K562 (cell line): Measurements from ENCODE around the gene ELOVL1. TPM values are rescaled to one million over a fixed set of nuclear protein-coding genes. Genes with fewer than 3 reads are reported as not detected.

Experiments used
- E2F6 ChIP-seq, 2 experiments: IDR thresholded peaks; 2 replicates each; pipeline ENCODE4 v1.6.1; 2011; ENCODE audit warnings: borderline replicate concordance in 1 of 2, control low read depth in 1 of 2, low read depth in 1 of 2, low read length in 1 of 2, mild to moderate bottlenecking in 1 of 2, mixed read lengths in 1 of 2, moderate library complexity in 1 of 2; ENCODE audit not compliant: insufficient read depth in 1 of 2, insufficient read length in 1 of 2, poor library complexity in 1 of 2, severe bottlenecking in 1 of 2; ENCODE audit errors: extremely low read depth in 1 of 2
- ESRRB ChIP-seq: fragments of 250-450 bp; sonication (Bioruptor Pico); IDR thresholded peaks from 2 replicates; pipeline ENCODE4 v1.5.0; 2020; ENCODE audit warnings: mild to moderate bottlenecking, moderate library complexity, borderline replicate concordance
- FOSL1 ChIP-seq: fragments of 200-800 bp; sonication (Bioruptor generic); conservative IDR thresholded peaks from 2 replicates; pipeline ENCODE4 v1.6.1; 2016; ENCODE audit warnings: missing genetic modification characterization, missing compliant biosample characterization
- HIVEP1 ChIP-seq: fragments of 250-450 bp; sonication (Bioruptor Pico); IDR thresholded peaks from 2 replicates; pipeline ENCODE4 v1.4.0; 2020; ENCODE audit warnings: mild to moderate bottlenecking
- HMGN3 ChIP-seq: IDR thresholded peaks from 2 replicates; pipeline ENCODE4 v1.6.1; 2011; ENCODE audit warnings: borderline replicate concordance, low read depth, mild to moderate bottlenecking, mixed read lengths, low read length; ENCODE audit not compliant: insufficient read length; ENCODE audit errors: extremely low read depth
- HSF4 ChIP-seq: fragments of 250-450 bp; sonication (Bioruptor Pico); IDR thresholded peaks from 2 replicates; pipeline ENCODE4 v2.1.2; 2022; ENCODE audit warnings: mild to moderate bottlenecking, moderate library complexity, borderline replicate concordance
- MBD1 ChIP-seq: fragments of 250-450 bp; sonication (Bioruptor Pico); IDR thresholded peaks from 2 replicates; pipeline ENCODE4 v1.8.0; 2022; ENCODE audit warnings: inconsistent platforms
- MIER1 ChIP-seq: fragments of 450-650 bp; IDR thresholded peaks from 2 replicates; pipeline ENCODE4 v1.6.1; 2016; ENCODE audit warnings: antibody characterized with exemption, mild to moderate bottlenecking, low read depth
- MTA2 ChIP-seq: fragments of 450-650 bp; IDR thresholded peaks from 2 replicates; pipeline ENCODE4 v1.6.1; 2016; ENCODE audit warnings: low read depth
- PCBP1 ChIP-seq: fragments of 200-400 bp; formaldehyde crosslinking; IDR thresholded peaks from 2 replicates; pipeline ENCODE4 v1.6.1; 2018; ENCODE audit warnings: mild to moderate bottlenecking, low read depth, low read length; ENCODE audit not compliant: poor library complexity, severe bottlenecking
- SMAD2 ChIP-seq: fragments of 150-350 bp; IDR thresholded peaks from 2 replicates; pipeline ENCODE4 v1.6.1; 2014; ENCODE audit warnings: low read depth, mild to moderate bottlenecking, low read length
- ZNF79 ChIP-seq: fragments of 250-450 bp; sonication (Bioruptor Pico); IDR thresholded peaks from 2 replicates; pipeline ENCODE4 v1.4.0; 2020; ENCODE audit warnings: low read depth, mild to moderate bottlenecking, moderate library complexity
- polyA plus RNA-seq, 8 experiments: library from polyadenylated mRNA; depleted of rRNA in 4 of 8; stranded (reverse) in 5 of 8; unstranded in 3 of 8; fragments of >200 nt; fragmentation: Nextera tagmentation in 2 of 8; fragmentation: Illumina TruSeq in 1 of 8; extraction: Ambion mirVana in 2 of 8; extraction: Trizol in 1 of 8; gene quantifications; 2 replicates each; pipeline versions ENCODE4 v1.2.1 to v1.2.3, GENCODE V29; 2011 to 2014; ENCODE audit warnings: inconsistent platforms in 1 of 8, missing spikeins in 1 of 8
- total RNA-seq, 7 experiments: library from RNA; depleted of rRNA in 6 of 7; stranded (reverse); fragments of >200 nt in 6 of 7; fragmentation: Illumina TruSeq in 2 of 7; extraction: Trizol in 2 of 7; gene quantifications; 2 replicates each; pipeline versions ENCODE4 v1.2.1 to v1.2.3, GENCODE V29; 2011 to 2021; ENCODE audit warnings: low replicate concordance in 1 of 7
- TF ChIP-seq, protein P1 (sequence below): sonication (generic); formaldehyde crosslinking; IDR thresholded peaks from 2 replicates; pipeline ENCODE4 v1.8.0; 2022; ENCODE audit warnings: mild to moderate bottlenecking, low read depth, missing genetic modification reagents
- TF ChIP-seq, protein P2 (sequence below): fragments of 250-450 bp; sonication (Bioruptor Pico); IDR thresholded peaks from 2 replicates; pipeline ENCODE4 v1.9.0; 2021; ENCODE audit warnings: mild to moderate bottlenecking
- TF ChIP-seq, protein P3 (sequence below): sonication (generic); formaldehyde crosslinking; IDR thresholded peaks from 2 replicates; pipeline ENCODE4 v1.8.0; 2023; ENCODE audit warnings: missing genetic modification reagents, mild to moderate bottlenecking, borderline replicate concordance

Gene ELOVL1
- total and polyA plus RNA-seq, 9 of the 15 experiments (the other 6 are each of a cell fraction or from before 2014, with no cell fraction given) = 51.0 to 157 (median 70.3) TPM

GRCh38 chr1:43358121-43358745 lies 9.6 kb downstream of the ELOVL1 start (continued):
- TF ChIP-seq E2F6 (IDR thresholded peaks at IDR 0.05; ENCODE audit: borderline replicate concordance in 1 of 2, extremely low read depth in 1 of 2, insufficient read depth in 1 of 2, insufficient read length in 1 of 2, low read depth in 1 of 2, low read length in 1 of 2, poor library complexity in 1 of 2, severe bottlenecking in 1 of 2) (no peak), MBD1 (CRISPR knock-in tag) (no peak), ESRRB (no peak), MTA2 (peak; percentile 6; the same call in 1 of the 2 replicates), HSF4 (CRISPR knock-in tag) (no peak), FOSL1 (tag) (no peak), HMGN3 (peak; percentile 4), HIVEP1 (CRISPR knock-in tag) (no peak), PCBP1 (no peak), ZNF79 (no peak), MIER1 (no peak), SMAD2 (no peak)
- TF ChIP-seq, protein P1, sequence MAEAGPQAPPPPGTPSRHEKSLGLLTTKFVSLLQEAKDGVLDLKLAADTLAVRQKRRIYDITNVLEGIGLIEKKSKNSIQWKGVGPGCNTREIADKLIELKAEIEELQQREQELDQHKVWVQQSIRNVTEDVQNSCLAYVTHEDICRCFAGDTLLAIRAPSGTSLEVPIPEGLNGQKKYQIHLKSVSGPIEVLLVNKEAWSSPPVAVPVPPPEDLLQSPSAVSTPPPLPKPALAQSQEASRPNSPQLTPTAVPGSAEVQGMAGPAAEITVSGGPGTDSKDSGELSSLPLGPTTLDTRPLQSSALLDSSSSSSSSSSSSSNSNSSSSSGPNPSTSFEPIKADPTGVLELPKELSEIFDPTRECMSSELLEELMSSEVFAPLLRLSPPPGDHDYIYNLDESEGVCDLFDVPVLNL (CRISPR knock-in tag) = no peak
- TF ChIP-seq, protein P2, sequence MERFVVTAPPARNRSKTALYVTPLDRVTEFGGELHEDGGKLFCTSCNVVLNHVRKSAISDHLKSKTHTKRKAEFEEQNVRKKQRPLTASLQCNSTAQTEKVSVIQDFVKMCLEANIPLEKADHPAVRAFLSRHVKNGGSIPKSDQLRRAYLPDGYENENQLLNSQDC (CRISPR knock-in tag) = no peak
- TF ChIP-seq, protein P3, sequence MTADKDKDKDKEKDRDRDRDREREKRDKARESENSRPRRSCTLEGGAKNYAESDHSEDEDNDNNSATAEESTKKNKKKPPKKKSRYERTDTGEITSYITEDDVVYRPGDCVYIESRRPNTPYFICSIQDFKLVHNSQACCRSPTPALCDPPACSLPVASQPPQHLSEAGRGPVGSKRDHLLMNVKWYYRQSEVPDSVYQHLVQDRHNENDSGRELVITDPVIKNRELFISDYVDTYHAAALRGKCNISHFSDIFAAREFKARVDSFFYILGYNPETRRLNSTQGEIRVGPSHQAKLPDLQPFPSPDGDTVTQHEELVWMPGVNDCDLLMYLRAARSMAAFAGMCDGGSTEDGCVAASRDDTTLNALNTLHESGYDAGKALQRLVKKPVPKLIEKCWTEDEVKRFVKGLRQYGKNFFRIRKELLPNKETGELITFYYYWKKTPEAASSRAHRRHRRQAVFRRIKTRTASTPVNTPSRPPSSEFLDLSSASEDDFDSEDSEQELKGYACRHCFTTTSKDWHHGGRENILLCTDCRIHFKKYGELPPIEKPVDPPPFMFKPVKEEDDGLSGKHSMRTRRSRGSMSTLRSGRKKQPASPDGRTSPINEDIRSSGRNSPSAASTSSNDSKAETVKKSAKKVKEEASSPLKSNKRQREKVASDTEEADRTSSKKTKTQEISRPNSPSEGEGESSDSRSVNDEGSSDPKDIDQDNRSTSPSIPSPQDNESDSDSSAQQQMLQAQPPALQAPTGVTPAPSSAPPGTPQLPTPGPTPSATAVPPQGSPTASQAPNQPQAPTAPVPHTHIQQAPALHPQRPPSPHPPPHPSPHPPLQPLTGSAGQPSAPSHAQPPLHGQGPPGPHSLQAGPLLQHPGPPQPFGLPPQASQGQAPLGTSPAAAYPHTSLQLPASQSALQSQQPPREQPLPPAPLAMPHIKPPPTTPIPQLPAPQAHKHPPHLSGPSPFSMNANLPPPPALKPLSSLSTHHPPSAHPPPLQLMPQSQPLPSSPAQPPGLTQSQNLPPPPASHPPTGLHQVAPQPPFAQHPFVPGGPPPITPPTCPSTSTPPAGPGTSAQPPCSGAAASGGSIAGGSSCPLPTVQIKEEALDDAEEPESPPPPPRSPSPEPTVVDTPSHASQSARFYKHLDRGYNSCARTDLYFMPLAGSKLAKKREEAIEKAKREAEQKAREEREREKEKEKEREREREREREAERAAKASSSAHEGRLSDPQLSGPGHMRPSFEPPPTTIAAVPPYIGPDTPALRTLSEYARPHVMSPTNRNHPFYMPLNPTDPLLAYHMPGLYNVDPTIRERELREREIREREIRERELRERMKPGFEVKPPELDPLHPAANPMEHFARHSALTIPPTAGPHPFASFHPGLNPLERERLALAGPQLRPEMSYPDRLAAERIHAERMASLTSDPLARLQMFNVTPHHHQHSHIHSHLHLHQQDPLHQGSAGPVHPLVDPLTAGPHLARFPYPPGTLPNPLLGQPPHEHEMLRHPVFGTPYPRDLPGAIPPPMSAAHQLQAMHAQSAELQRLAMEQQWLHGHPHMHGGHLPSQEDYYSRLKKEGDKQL (CRISPR knock-in tag) = no peak
